Stimulated activated CD4-positive, alpha-beta T cell treated with anti-CD3 and anti-CD28 coated beads, Interleukin-12 subunit alpha, Interleukin-12 subunit beta, amount 100 ng/mL, for 48 hours (primary cell): Measurements from ENCODE around the gene SLC9A7.
"Not testable (repeated sequence)": the region's sequence is repeated elsewhere in the genome, so short reads cannot be mapped to it uniquely, and the experiment has no call there.

Source experiments
- DNase-seq, 3 donors: peaks; one replicate each; pipeline ENCODE4 v3.0.0-alpha.2; 2020; ENCODE audit warnings: low read depth in 2 of 3, low spot score in 1 of 3

SLC9A7 gene

GRCh38 chrX:46758956-46759644, at the start of gene SLC9A7:
Gene SLC9A7, minus strand, starts transcription at chrX:46759118. Its CDS starts 89 bp downstream, at chrX:46759029.
- DNase-seq = peak; percentile 56 to 82 (median 74)

GRCh38 chrX:46805270-46805669, 46.4 kb upstream of the SLC9A7 start:
- no peak for DNase-seq

GRCh38 chrX:46803140-46803539, 44.2 kb upstream of the SLC9A7 start:
- no peak for DNase-seq

GRCh38 chrX:46796574-46797191, 37.8 kb upstream of the SLC9A7 start:
- peak; percentile 50 to 71 (median 54) for DNase-seq

GRCh38 chrX:46793386-46794143, 34.6 kb upstream of the SLC9A7 start:
- no peak for DNase-seq

- DNase-seq = no peak
These were observed 33.9 kb upstream of the SLC9A7 start for GRCh38 chrX:46792810-46793188.

- no peak for DNase-seq
These were observed 33.2 kb upstream of the SLC9A7 start for GRCh38 chrX:46791927-46792809.

- DNase-seq = no peak
These were observed 30.0 kb upstream of the SLC9A7 start for GRCh38 chrX:46788902-46789301.

GRCh38 chrX:46784437-46784836, 25.5 kb upstream of the SLC9A7 start:
- DNase-seq = not testable (repeated sequence)

GRCh38 chrX:46782034-46782433, 23.1 kb upstream of the SLC9A7 start:
- no peak for DNase-seq

GRCh38 chrX:46777971-46778810, 19.3 kb upstream of the SLC9A7 start:
- no peak for DNase-seq

GRCh38 chrX:46770817-46771163, 11.9 kb upstream of the SLC9A7 start:
- DNase-seq = no peak

GRCh38 chrX:46770000-46770816, 11.3 kb upstream of the SLC9A7 start:
- DNase-seq = no peak

GRCh38 chrX:46762963-46763362, 4.0 kb upstream of the SLC9A7 start:
- DNase-seq = no peak

- no peak for DNase-seq
These were observed 692 bp upstream of the SLC9A7 start for GRCh38 chrX:46759645-46759974.

GRCh38 chrX:46758163-46758955, 559 bp downstream of the SLC9A7 start:
- DNase-seq = peak in 1 of 3 donors; percentile 6

GRCh38 chrX:46757593-46757992, 1.3 kb downstream of the SLC9A7 start:
- no peak for DNase-seq

GRCh38 chrX:46757052-46757451, 1.9 kb downstream of the SLC9A7 start:
- DNase-seq = no peak

- no peak for DNase-seq
These were observed 3.2 kb downstream of the SLC9A7 start for GRCh38 chrX:46755671-46756070.
